OCI-LY7 (cell line): ENCODE measurements around the gene DENND1B. TPM values are rescaled to one million over a fixed set of nuclear protein-coding genes. Genes with fewer than 3 reads are reported as not detected.

ENCODE experiments used
- BruUV-seq: library from RNA; stranded (reverse); fragments of 400-500 nt; replicated peaks from 2 replicates; lab custom pipeline; 2021; lab: Mats Ljungman, UMichigan
- CTCF ChIA-PET: fragments of 300-600 bp; sonication (Branson Sonifier 250); formaldehyde crosslinking; loops from one replicate; lab custom pipeline; 2022; ENCODE audit warnings: antibody characterized with exemption; ENCODE audit not compliant: unreplicated experiment; lab: Charles Lee
- POLR2A ChIA-PET: fragments of 300-600 bp; sonication (Branson Sonifier 250); formaldehyde crosslinking; loops from one replicate; lab custom pipeline; 2022; ENCODE audit warnings: antibody characterized with exemption; lab: Charles Lee
- DNase-seq: peaks from one replicate; pipeline ENCODE4 v3.0.0-alpha.2; 2015; ENCODE audit warnings: low spot score
- H2AFZ ChIP-seq: fragments of 200-600 bp; sonication (generic), shearing (Covaris generic); 2 replicates; pipeline ENCODE4 v1.6.1; 2014; ENCODE audit warnings: mild to moderate bottlenecking, antibody characterized with exemption, low read length, moderate library complexity
- H3K27ac ChIP-seq: fragments of 200-600 bp; sonication (generic); 2 replicates; pipeline ENCODE4 v1.5.1; 2014; ENCODE audit warnings: mixed run types, low read depth, mild to moderate bottlenecking, moderate library complexity, low read length, inconsistent platforms; ENCODE audit not compliant: poor library complexity, severe bottlenecking
- H3K36me3 ChIP-seq: fragments of 200-600 bp; sonication (generic); 2 replicates; pipeline ENCODE4 v1.6.1; 2014; ENCODE audit warnings: mild to moderate bottlenecking, antibody characterized with exemption, low read length, moderate library complexity, mixed read lengths; ENCODE audit not compliant: insufficient read depth
- H3K4me1 ChIP-seq: fragments of 200-600 bp; sonication (generic); 2 replicates; pipeline ENCODE4 v1.5.1; 2014; ENCODE audit warnings: mild to moderate bottlenecking, low read length; ENCODE audit not compliant: insufficient read depth, poor library complexity, severe bottlenecking
- H3K4me2 ChIP-seq: fragments of 200-600 bp; sonication (generic); 2 replicates; pipeline ENCODE4 v1.6.1; 2014; ENCODE audit warnings: mild to moderate bottlenecking, low read length
- H3K4me3 ChIP-seq: fragments of 200-600 bp; sonication (generic); 2 replicates; pipeline ENCODE4 v1.5.1; 2014; ENCODE audit warnings: mild to moderate bottlenecking, low read depth, low read length; ENCODE audit not compliant: poor library complexity, severe bottlenecking
- H3K79me2 ChIP-seq: fragments of 200-600 bp; sonication (generic); 2 replicates; pipeline ENCODE4 v1.6.1; 2016; ENCODE audit warnings: low read depth, mild to moderate bottlenecking, low read length, moderate library complexity, mixed read lengths; ENCODE audit not compliant: insufficient read depth
- H3K9me2 ChIP-seq: fragments of 200-600 bp; sonication (generic); 2 replicates; pipeline ENCODE4 v1.6.1; 2016; ENCODE audit warnings: mild to moderate bottlenecking, low read length, mixed read lengths; ENCODE audit not compliant: insufficient read depth
- H3K9me3 ChIP-seq: fragments of 200-600 bp; sonication (generic); 2 replicates; pipeline ENCODE4 v1.6.1; 2014; ENCODE audit warnings: mild to moderate bottlenecking, mixed run types, low read length, mixed read lengths
- H4K20me1 ChIP-seq: fragments of 200-600 bp; sonication (generic); 2 replicates; pipeline ENCODE4 v1.6.1; 2014; ENCODE audit warnings: mild to moderate bottlenecking, antibody characterized with exemption, low read length, moderate library complexity, mixed read lengths; ENCODE audit not compliant: insufficient read depth
- EZH2phosphoT487 ChIP-seq: fragments of 200-600 bp; sonication (generic); IDR thresholded peaks from 2 replicates; pipeline ENCODE4 v1.6.1; 2018; ENCODE audit warnings: low read depth, borderline replicate concordance, mild to moderate bottlenecking, mixed run types, antibody characterized with exemption, low read length, moderate library complexity, mixed read lengths
- intact Hi-C: fragments of 100-400 bp; cut with micrococcal nuclease; formaldehyde crosslinking; loops from one replicate; pipeline ENCODE4 v1.10.0; 2022; ENCODE audit not compliant: unreplicated experiment
- total RNA-seq, 2 experiments: library from RNA; depleted of rRNA in 1 of 2; stranded (reverse); fragments of >200 nt in 1 of 2; shearing (Covaris generic) in 1 of 2; gene quantifications; 2 replicates each; pipeline ENCODE4 v1.2.3, GENCODE V29; 2014 to 2022
- TF ChIP-seq, protein P1 (sequence below): fragments of 200-600 bp; sonication (generic); conservative IDR thresholded peaks from 2 replicates; pipeline ENCODE4 v1.5.1; 2014; ENCODE audit warnings: mild to moderate bottlenecking, antibody characterized with exemption, low read length, moderate library complexity, mixed read lengths

DENND1B gene
- total RNA-seq, 2 experiments from 2014 or later = 17.4 to 43.0 TPM

DNA sequence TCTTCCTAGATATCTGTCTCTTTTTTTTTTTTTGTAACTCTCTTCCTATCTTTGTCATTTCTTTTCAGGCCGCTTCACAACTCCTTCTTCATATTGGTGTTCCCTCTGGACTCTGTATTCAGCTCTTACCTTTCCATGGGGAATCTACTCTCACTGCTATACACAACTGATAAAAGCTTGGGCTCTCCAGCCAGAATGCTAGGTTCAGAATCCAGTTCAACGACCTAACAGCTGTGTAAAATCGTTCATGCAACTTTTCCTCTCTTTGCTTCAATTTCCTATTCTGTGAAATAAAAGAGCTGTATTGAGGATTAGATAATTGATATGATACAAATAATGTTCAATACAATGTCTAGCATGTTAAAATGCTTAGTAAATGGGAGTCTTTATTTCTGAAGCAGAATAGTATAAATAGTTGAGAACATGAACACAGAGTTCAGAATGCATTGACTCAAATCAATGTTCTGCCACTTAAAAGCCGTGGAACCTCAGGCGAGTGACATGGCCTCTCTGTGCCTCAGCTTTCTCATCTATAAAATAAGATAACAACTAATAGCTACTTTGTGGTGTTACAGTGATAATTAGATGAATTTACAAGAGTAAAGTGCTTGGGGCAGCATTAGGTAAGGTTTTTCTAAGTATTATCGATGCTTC is 88.5 kb downstream of the DENND1B start:
- no peak for TF ChIP-seq EZH2phosphoT487
- TF ChIP-seq, protein P1, sequence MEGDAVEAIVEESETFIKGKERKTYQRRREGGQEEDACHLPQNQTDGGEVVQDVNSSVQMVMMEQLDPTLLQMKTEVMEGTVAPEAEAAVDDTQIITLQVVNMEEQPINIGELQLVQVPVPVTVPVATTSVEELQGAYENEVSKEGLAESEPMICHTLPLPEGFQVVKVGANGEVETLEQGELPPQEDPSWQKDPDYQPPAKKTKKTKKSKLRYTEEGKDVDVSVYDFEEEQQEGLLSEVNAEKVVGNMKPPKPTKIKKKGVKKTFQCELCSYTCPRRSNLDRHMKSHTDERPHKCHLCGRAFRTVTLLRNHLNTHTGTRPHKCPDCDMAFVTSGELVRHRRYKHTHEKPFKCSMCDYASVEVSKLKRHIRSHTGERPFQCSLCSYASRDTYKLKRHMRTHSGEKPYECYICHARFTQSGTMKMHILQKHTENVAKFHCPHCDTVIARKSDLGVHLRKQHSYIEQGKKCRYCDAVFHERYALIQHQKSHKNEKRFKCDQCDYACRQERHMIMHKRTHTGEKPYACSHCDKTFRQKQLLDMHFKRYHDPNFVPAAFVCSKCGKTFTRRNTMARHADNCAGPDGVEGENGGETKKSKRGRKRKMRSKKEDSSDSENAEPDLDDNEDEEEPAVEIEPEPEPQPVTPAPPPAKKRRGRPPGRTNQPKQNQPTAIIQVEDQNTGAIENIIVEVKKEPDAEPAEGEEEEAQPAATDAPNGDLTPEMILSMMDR = no peak
- no peaks in the 10 kb centered on the region for H4K20me1 ChIP-seq
- H3K4me3 ChIP-seq = no peak overlapping the region
- H3K4me1 ChIP-seq = no peaks in the 10 kb centered on the region
- POLR2A ChIA-PET = interaction anchor here (0.7 to 1.1 kb wide), 4 partner anchors 9 to 42 kb away, joined by 3 read pairs; no protein-coding TSS in a partner anchor
- H3K9me3 ChIP-seq = peaks cover 11% of the 10 kb centered on the region; the same call in 1 of the 2 replicates
- no peaks in the 10 kb centered on the region for H3K79me2 ChIP-seq
- no peak overlapping the region for H2AFZ ChIP-seq
- CTCF ChIA-PET = no interaction called here
- peaks cover 21% of the 10 kb centered on the region; the same call in 1 of the 2 replicates for H3K36me3 ChIP-seq
- no peak overlapping the region for H3K4me2 ChIP-seq
- no peak overlapping the region for H3K27ac ChIP-seq
- no peaks in the 10 kb centered on the region for H3K9me2 ChIP-seq
- BruUV-seq = no TSS peak
- intact Hi-C loops = no loop called here
- DNase-seq = no peak

GRCh38 chr1:197686231-197686630 is 89.0 kb downstream of the DENND1B start:
- POLR2A ChIA-PET = interaction anchor here (0.9 to 1.1 kb wide), 2 partner anchors 18 to 29 kb away, joined by 3 read pairs; no protein-coding TSS in a partner anchor
- BruUV-seq = no TSS peak
- intact Hi-C loops = no loop called here

More at GRCh38 chr1:197686231-197686630, 89.0 kb downstream of the DENND1B start:
- H3K4me3 ChIP-seq = no peak overlapping the region
- H3K9me3 ChIP-seq = peaks cover 11% of the 10 kb centered on the region; the same call in 1 of the 2 replicates
- H3K9me2 ChIP-seq = no peaks in the 10 kb centered on the region
- CTCF ChIA-PET = no interaction called here
- peaks cover 21% of the 10 kb centered on the region; the same call in 1 of the 2 replicates for H3K36me3 ChIP-seq
- H3K79me2 ChIP-seq = no peaks in the 10 kb centered on the region
- no peak for DNase-seq
- no peak overlapping the region for H2AFZ ChIP-seq
- no peaks in the 10 kb centered on the region for H3K4me1 ChIP-seq
- no peak overlapping the region for H3K4me2 ChIP-seq
- no peak for TF ChIP-seq EZH2phosphoT487
- TF ChIP-seq, protein P1 = no peak
- no peak overlapping the region for H3K27ac ChIP-seq
- no peaks in the 10 kb centered on the region for H4K20me1 ChIP-seq
